K562 (cell line): ENCODE measurements around the gene ZMPSTE24.

Experiments
- BACH1 ChIP-seq: fragments of 200-800 bp; sonication (Bioruptor generic); IDR thresholded peaks from 2 replicates; pipeline ENCODE4 v1.6.1; 2016; ENCODE audit warnings: missing genetic modification characterization, missing compliant biosample characterization
- CTCF ChIP-seq, 3 experiments: IDR thresholded peaks in 2 of 3; conservative IDR thresholded peaks in 1 of 3; 2 replicates each; pipeline ENCODE4 v1.5.1; 2011 to 2012; ENCODE audit warnings: low read length in 3 of 3, mild to moderate bottlenecking in 3 of 3, control low read depth in 2 of 3, improper control_type of control experiment in 1 of 3, inconsistent platforms in 1 of 3, low read depth in 1 of 3, mixed read lengths in 1 of 3, moderate library complexity in 1 of 3; ENCODE audit not compliant: insufficient read depth in 2 of 3
- ELK3 ChIP-seq: fragments of 450-650 bp; formaldehyde crosslinking; IDR thresholded peaks from 2 replicates; pipeline ENCODE4 v1.4.0; 2020; ENCODE audit warnings: mild to moderate bottlenecking
- EZH2 ChIP-seq: IDR thresholded peaks from 2 replicates; pipeline ENCODE4 v1.6.1; 2012; ENCODE audit warnings: low read depth, mild to moderate bottlenecking, inconsistent platforms, low read length, borderline replicate concordance
- FOS ChIP-seq: IDR thresholded peaks from 3 replicates; pipeline ENCODE4 v1.6.1; 2011; ENCODE audit not compliant: insufficient read length; ENCODE audit errors: extremely low read depth
- POLR2AphosphoS5 ChIP-seq: IDR thresholded peaks from 2 replicates; pipeline ENCODE4 v1.6.1; 2011; ENCODE audit warnings: mild to moderate bottlenecking, low read depth, low read length, moderate library complexity; ENCODE audit not compliant: control insufficient read depth, insufficient read depth
- SMARCA4 ChIP-seq: fragments of 450-650 bp; IDR thresholded peaks from 2 replicates; pipeline ENCODE4 v1.6.1; 2016
- SMC3 ChIP-seq: conservative IDR thresholded peaks from 2 replicates; pipeline ENCODE4 v1.6.1; 2011; ENCODE audit warnings: low read depth, low read length, improper control_type of control experiment; ENCODE audit not compliant: insufficient read depth

GRCh38 chr1:40256401-40257084 is 1.5 kb upstream of the ZMPSTE24 start:
- TF ChIP-seq BACH1 (tag) (0 out of 2 replicates have a peak, but pooled peaks have one; percentile 11), FOS (no peak), ELK3 (CRISPR knock-in tag) (no peak), POLR2AphosphoS5 (no peak), CTCF (IDR thresholded peaks at IDR 0.05 in 2 of 3, conservative IDR thresholded peaks at IDR 0.05 in 1 of 3; ENCODE audit: insufficient read depth in 2 of 3, low read depth in 1 of 3, low read length in 3 of 3) (no peak), SMC3 (no peak), SMARCA4 (no peak), EZH2 (no peak)
